WTC11 (cell line): Measurements from ENCODE around the gene CTIF. TPM values are rescaled to one million over a fixed set of nuclear protein-coding genes. Genes with fewer than 3 reads are reported as not detected.

Experiments used
- ATAC-seq: fragments of 200-7000 bp; cut with Tn5 transposase; 2 replicates; pipeline ENCODE4 v1.10.0; 2021; ENCODE audit warnings: mild to moderate bottlenecking, moderate library complexity
- CTCF ChIA-PET: fragments of 300-600 bp; sonication (Branson Sonifier 250); formaldehyde crosslinking; loops from one replicate; lab custom pipeline; 2021; ENCODE audit warnings: antibody characterized with exemption; lab: Charles Lee
- POLR2A ChIA-PET: fragments of 350-600 bp; sonication (Branson Sonifier 250); formaldehyde crosslinking; loops from one replicate; lab custom pipeline; 2021; ENCODE audit warnings: antibody characterized with exemption; lab: Charles Lee
- DNase-seq: peaks from one replicate; pipeline ENCODE4 v3.0.0; 2021; ENCODE audit warnings: low spot score
- H3K27ac Mint-ChIP-seq: 2 replicates; pipeline ENCODE4 v1.8.0; 2021; ENCODE audit warnings: mixed read lengths
- H3K27me3 Mint-ChIP-seq: 2 replicates; pipeline ENCODE4 v1.8.0; 2021; ENCODE audit warnings: low read depth, mild to moderate bottlenecking, moderate library complexity, mixed read lengths
- H3K36me3 Mint-ChIP-seq: 2 replicates; pipeline ENCODE4 v1.8.0; 2021; ENCODE audit warnings: mixed read lengths
- H3K4me1 Mint-ChIP-seq: 2 replicates; pipeline ENCODE4 v1.8.0; 2022; ENCODE audit warnings: mixed read lengths
- H3K4me3 Mint-ChIP-seq: 2 replicates; pipeline ENCODE4 v1.8.0; 2021; ENCODE audit warnings: mild to moderate bottlenecking, moderate library complexity, mixed read lengths
- H3K9me3 Mint-ChIP-seq: 2 replicates; pipeline ENCODE4 v1.8.0; 2021; ENCODE audit warnings: mixed read lengths
- AR ChIP-seq: fragments of 250-450 bp; sonication (Bioruptor Pico); IDR thresholded peaks from 2 replicates; pipeline ENCODE4 v1.9.0; 2021; ENCODE audit warnings: mild to moderate bottlenecking
- ATF1 ChIP-seq: sonication (generic); formaldehyde crosslinking; IDR thresholded peaks from 2 replicates; pipeline ENCODE4 v1.8.1; 2023; ENCODE audit warnings: mild to moderate bottlenecking, moderate library complexity, missing genetic modification reagents
- CDX4 ChIP-seq: fragments of 250-450 bp; sonication (Bioruptor Pico); IDR thresholded peaks from 2 replicates; pipeline ENCODE4 v1.9.0; 2021; ENCODE audit warnings: moderate library complexity, mild to moderate bottlenecking, inconsistent platforms, borderline replicate concordance
- CREM ChIP-seq: sonication (generic); formaldehyde crosslinking; IDR thresholded peaks from 2 replicates; pipeline ENCODE4 v1.8.1; 2022; ENCODE audit warnings: mild to moderate bottlenecking, missing genetic modification reagents, moderate library complexity
- E2F4 ChIP-seq: sonication (generic); formaldehyde crosslinking; IDR thresholded peaks from 2 replicates; pipeline ENCODE4 v1.8.1; 2022; ENCODE audit warnings: low read depth, mild to moderate bottlenecking, moderate library complexity, missing genetic modification reagents, borderline replicate concordance
- ETV6 ChIP-seq: sonication (generic); formaldehyde crosslinking; IDR thresholded peaks from 2 replicates; pipeline ENCODE4 v1.8.1; 2022; ENCODE audit warnings: mild to moderate bottlenecking, missing genetic modification reagents
- GRHL2 ChIP-seq: fragments of 250-450 bp; sonication (Bioruptor Pico); IDR thresholded peaks from 2 replicates; pipeline ENCODE4 v1.8.0; 2022; ENCODE audit warnings: mild to moderate bottlenecking, moderate library complexity; ENCODE audit not compliant: insufficient replicate concordance, severe bottlenecking
- IRF2 ChIP-seq: sonication (generic); formaldehyde crosslinking; IDR thresholded peaks from 2 replicates; pipeline ENCODE4 v1.8.0; 2022; ENCODE audit warnings: low read depth, missing genetic modification reagents, borderline replicate concordance
- NR2C2 ChIP-seq: sonication (generic); formaldehyde crosslinking; IDR thresholded peaks from 2 replicates; pipeline ENCODE4 v1.8.0; 2022; ENCODE audit warnings: mild to moderate bottlenecking, missing genetic modification reagents
- NR3C1 ChIP-seq: sonication (generic); formaldehyde crosslinking; conservative IDR thresholded peaks from 2 replicates; pipeline ENCODE4 v1.8.1; 2023; ENCODE audit warnings: low read depth, mild to moderate bottlenecking, missing genetic modification reagents
- SOX15 ChIP-seq: fragments of 250-450 bp; sonication (Bioruptor Pico); IDR thresholded peaks from 2 replicates; pipeline ENCODE4 v1.9.0; 2021; ENCODE audit warnings: mild to moderate bottlenecking
- STAT6 ChIP-seq: sonication (generic); formaldehyde crosslinking; conservative IDR thresholded peaks from 2 replicates; pipeline ENCODE4 v1.8.1; 2023; ENCODE audit warnings: mild to moderate bottlenecking, low read depth, missing genetic modification reagents, moderate library complexity
- TEAD4 ChIP-seq: sonication (generic); formaldehyde crosslinking; IDR thresholded peaks from 2 replicates; pipeline ENCODE4 v1.8.0; 2022; ENCODE audit warnings: mild to moderate bottlenecking, missing genetic modification reagents
- USF1 ChIP-seq: sonication (generic); formaldehyde crosslinking; IDR thresholded peaks from 2 replicates; pipeline ENCODE4 v1.8.0; 2022; ENCODE audit warnings: mild to moderate bottlenecking, missing genetic modification reagents
- USF2 ChIP-seq: sonication (generic); formaldehyde crosslinking; IDR thresholded peaks from 2 replicates; pipeline ENCODE4 v1.8.1; 2023; ENCODE audit warnings: mild to moderate bottlenecking, missing genetic modification reagents, moderate library complexity
- ZBTB21 ChIP-seq: sonication (generic); formaldehyde crosslinking; IDR thresholded peaks from 2 replicates; pipeline ENCODE4 v1.8.1; 2023; ENCODE audit warnings: mild to moderate bottlenecking, missing genetic modification reagents, borderline replicate concordance
- ZNF281 ChIP-seq: sonication (generic); formaldehyde crosslinking; IDR thresholded peaks from 2 replicates; pipeline ENCODE4 v1.8.0; 2023; ENCODE audit warnings: mild to moderate bottlenecking, missing genetic modification reagents
- ZNF416 ChIP-seq: fragments of 250-450 bp; sonication (Bioruptor Pico); IDR thresholded peaks from 2 replicates; pipeline ENCODE4 v1.9.0; 2021; ENCODE audit warnings: mild to moderate bottlenecking, inconsistent platforms
- total RNA-seq: library from RNA; stranded (reverse); gene quantifications from 3 replicates; pipeline ENCODE4 v1.2.3, GENCODE V29; 2021

Gene CTIF
- total RNA-seq, 1 experiment from 2014 or later = 28.5 TPM

- Mint-ChIP-seq H3K36me3 (peaks cover 23% of the 10 kb centered on the region), H3K27ac (no peak overlapping the region), H3K4me3 (no peak overlapping the region), H3K27me3 (no peaks in the 10 kb centered on the region), H3K9me3 (peaks cover 19% of the 10 kb centered on the region), H3K4me1 (no peaks in the 10 kb centered on the region)
- ATAC-seq (no peak), DNase-seq (no peak)
- TF ChIP-seq ATF1 (no peak), GRHL2 (no peak), USF2 (CRISPR knock-in tag) (no peak), NR2C2 (CRISPR knock-in tag) (no peak), ZNF416 (CRISPR knock-in tag) (no peak), NR3C1 (CRISPR knock-in tag) (no peak), TEAD4 (CRISPR knock-in tag) (no peak), IRF2 (CRISPR knock-in tag) (no peak), CREM (no peak), USF1 (CRISPR knock-in tag) (no peak)
- POLR2A ChIA-PET = no interaction called here
- CTCF ChIA-PET = no interaction called here
Observed at GRCh38 chr18:48670751-48671560, 132.1 kb downstream of the CTIF start.

- CTCF ChIA-PET = no interaction called here
- POLR2A ChIA-PET = no interaction called here
- no peak for ATAC-seq
- Mint-ChIP-seq H3K36me3 (peaks cover 17% of the 10 kb centered on the region), H3K4me1 (no peaks in the 10 kb centered on the region), H3K4me3 (no peak overlapping the region), H3K27me3 (no peaks in the 10 kb centered on the region), H3K9me3 (peaks cover 13% of the 10 kb centered on the region), H3K27ac (no peak overlapping the region)
- DNase-seq = no peak
- TF ChIP-seq AR (CRISPR knock-in tag) (no peak), ZBTB21 (no peak), ETV6 (no peak)
Observed at GRCh38 chr18:48671561-48671945, 132.7 kb downstream of the CTIF start.

GRCh38 chr18:48672671-48673340 lies 134.0 kb downstream of the CTIF start:
- no peak for ATAC-seq
- no peaks in the 10 kb centered on the region for H3K4me1 Mint-ChIP-seq
- H3K4me3 Mint-ChIP-seq = no peak overlapping the region
- H3K36me3 Mint-ChIP-seq = peaks cover 16% of the 10 kb centered on the region
- no peak for DNase-seq
- peaks cover 12% of the 10 kb centered on the region for H3K9me3 Mint-ChIP-seq
- ChIA-PET CTCF (interaction anchor here (2.5 kb wide), 1 partner anchor 566 kb away, joined by 11 read pairs; no protein-coding TSS in a partner anchor), POLR2A (no interaction called here)
- H3K27ac Mint-ChIP-seq = 0 out of 2 replicates have a peak overlapping the region, but pooled peaks have one; percentile 29
- no peaks in the 10 kb centered on the region for H3K27me3 Mint-ChIP-seq
- TF ChIP-seq E2F4 (CRISPR knock-in tag) (no peak), ZNF281 (no peak), CDX4 (CRISPR knock-in tag) (no peak), NR2C2 (CRISPR knock-in tag) (no peak), SOX15 (no peak), STAT6 (CRISPR knock-in tag) (no peak)
